Psoas muscle (tissue), 8 donors: ENCODE measurements around the gene CLIP1. TPM values are rescaled to one million over a fixed set of nuclear protein-coding genes. Genes with fewer than 3 reads are reported as not detected.

ENCODE experiments used
- ATAC-seq, 4 donors: fragments of 200-7000 bp; cut with Tn5 transposase; one replicate each; pipeline ENCODE4 v1.9.1; 2020; ENCODE audit warnings: moderate library complexity in 3 of 4, mild to moderate bottlenecking in 2 of 4
- DNase-seq, 2 donors: peaks; one replicate each; pipeline ENCODE4 v3.0.0-alpha.2; 2020
- H3K27ac ChIP-seq: fragments of 200-600 bp; one replicate; pipeline ENCODE4 v1.8.0; 2022
- H3K27me3 ChIP-seq, 3 donors: fragments of 200-600 bp in 1 of 3; one replicate each; pipeline versions ENCODE4 v1.6.1 to v1.8.0; 2013 to 2022; ENCODE audit warnings: low read length in 2 of 3, mild to moderate bottlenecking in 2 of 3, moderate library complexity in 1 of 3; ENCODE audit not compliant: insufficient read depth in 3 of 3
- H3K36me3 ChIP-seq, 2 donors: fragments of 200-600 bp in 1 of 2; one replicate each; pipeline versions ENCODE4 v1.6.1 to v1.8.0; 2013 to 2022; ENCODE audit warnings: low read depth in 1 of 2, mild to moderate bottlenecking in 1 of 2, moderate library complexity in 1 of 2; ENCODE audit not compliant: insufficient read depth in 1 of 2
- H3K4me1 ChIP-seq: fragments of 200-600 bp; one replicate; pipeline ENCODE4 v1.8.0; 2022
- H3K4me3 ChIP-seq: fragments of 200-600 bp; one replicate; pipeline ENCODE4 v1.8.0; 2022; ENCODE audit warnings: mild to moderate bottlenecking
- H3K9me3 ChIP-seq: fragments of 200-600 bp; one replicate; pipeline ENCODE4 v1.8.0; 2022
- CTCF ChIP-seq: fragments of 200-600 bp; IDR thresholded peaks from one replicate; pipeline ENCODE4 v1.8.0; 2022; ENCODE audit warnings: antibody characterized with exemption
- WGBS, 3 donors: extraction: QIAGEN DNeasy Blood & Tissue Kit; methylation state at CpG; one replicate each; pipeline versions ENCODE4 v1.1.6 to v1.1.7; 2013; 5-methylcytosine and 5-hydroxymethylcytosine counted together
- intact Hi-C, 2 donors: fragments of 100-400 bp; cut with DNase I; formaldehyde crosslinking; loops; one replicate each; pipeline versions ENCODE4 v1.11.0 to v1.14.2; 2022
- polyA plus RNA-seq, 3 donors: library from polyadenylated mRNA; stranded (reverse); fragments of 200-250 nt; gene quantifications; one replicate each; pipeline ENCODE4 v1.2.3, GENCODE V29; 2013
- total RNA-seq, 4 donors: library from RNA; stranded (reverse); fragmentation: NEBNext Ultra II Directional in 2 of 4; extraction: Animal tissue kit (Norgen Biotek cat#: 25700) in 2 of 4; gene quantifications; one replicate each; pipeline versions ENCODE4 v1.2.1 to v1.2.4, GENCODE V29; 2021 to 2023
- donor health status: healthy with polysubstance abuse.
- donor health status: DM: no; HTN: no; CAD: no; lungs with moderate emphysema.
- donor health status: Bipolar disorder and iron deficiency.
- donor health status: healthy.
- donor health status: DM: yes; HTN: yes; CAD: no.
- donor health status: DM: no; HTN: no; CAD: no.
- donor health status: DM: no; HTN: no; CAD: no.
- donor health status: DM: yes; HTN: yes; CAD: no.

CLIP1 gene
- total and polyA plus RNA-seq, 7 donors: 235 to 639 (median 458) TPM

GRCh38 chr12:122460641-122461040 is 38.2 kb upstream of the CLIP1 start:
- H3K36me3 ChIP-seq: no peaks in the 10 kb centered on the region
- no peak for ATAC-seq
- intact Hi-C loops: loop anchor here in 1 of 2 donors (5.0 kb wide), 1 partner anchor 38 kb away; the partner anchor contains the start of gene CLIP1
- no peak overlapping the region for H3K4me3 ChIP-seq
- DNase-seq: no peak
- 31 to 57% (median 46%) methylated on average over 2 of the region's 2 CpGs for WGBS, 3 donors
- peaks cover 5% of the 10 kb centered on the region for H3K4me1 ChIP-seq
- H3K27ac ChIP-seq: no peak overlapping the region
- no peaks in the 10 kb centered on the region for H3K9me3 ChIP-seq
- H3K27me3 ChIP-seq: no peaks in the 10 kb centered on the region
- TF ChIP-seq CTCF: no peak

- peaks cover 5% of the 10 kb centered on the region for H3K4me1 ChIP-seq
- 89 to 91% (median 90%) methylated on average over 7 of the region's 7 CpGs for WGBS, 3 donors
- no peak for DNase-seq
- TF ChIP-seq CTCF: no peak
- ATAC-seq: no peak
- no peaks in the 10 kb centered on the region for H3K9me3 ChIP-seq
- no peak overlapping the region for H3K4me3 ChIP-seq
- no peaks in the 10 kb centered on the region for H3K27me3 ChIP-seq
- H3K27ac ChIP-seq: no peak overlapping the region
- intact Hi-C loops: loop anchor here in 1 of 2 donors (5.0 kb wide), 1 partner anchor 38 kb away; the partner anchor contains the start of gene CLIP1
- no peaks in the 10 kb centered on the region for H3K36me3 ChIP-seq
Observed at GRCh38 chr12:122460061-122460460, 37.6 kb upstream of the CLIP1 start.

GRCh38 chr12:122459211-122459610 is 36.7 kb upstream of the CLIP1 start:
- no peaks in the 10 kb centered on the region for H3K4me1 ChIP-seq
- ATAC-seq (no peak), DNase-seq (no peak)
- intact Hi-C loops: no loop called here
- 85 to 100% (median 93%) methylated on average over 2 of the region's 2 CpGs for WGBS, 3 donors
- no peaks in the 10 kb centered on the region for H3K27me3 ChIP-seq
- no peak for TF ChIP-seq CTCF
- H3K9me3 ChIP-seq: no peaks in the 10 kb centered on the region
- H3K4me3 ChIP-seq: no peak overlapping the region
- no peaks in the 10 kb centered on the region for H3K36me3 ChIP-seq
- H3K27ac ChIP-seq: no peak overlapping the region

GRCh38 chr12:122458105-122459035 is 35.9 kb upstream of the CLIP1 start:
- WGBS, 3 donors: 94 to 96% (median 94%) methylated on average over 17 of the region's 17 CpGs
- intact Hi-C loops: no loop called here
- H3K27ac ChIP-seq: no peak overlapping the region
- H3K4me1 ChIP-seq: no peaks in the 10 kb centered on the region
- no peak for TF ChIP-seq CTCF
- H3K27me3 ChIP-seq: no peaks in the 10 kb centered on the region
- H3K9me3 ChIP-seq: no peaks in the 10 kb centered on the region
- H3K36me3 ChIP-seq: no peaks in the 10 kb centered on the region
- ATAC-seq: no peak
- H3K4me3 ChIP-seq: no peak overlapping the region
- DNase-seq: no peak
